MCF 10A (cell line): ENCODE data around the gene TMEM203. TPM values are rescaled to one million over a fixed set of nuclear protein-coding genes. Genes with fewer than 3 reads are reported as not detected.

Experiments used
- BruUV-seq: library from RNA; stranded (reverse); fragments of 400-500 nt; replicated peaks from 2 replicates; lab custom pipeline; 2021; lab: Mats Ljungman, UMichigan
- CTCF ChIA-PET: fragments of 300-600 bp; sonication (Branson Sonifier 250); formaldehyde crosslinking; extraction: SDS; loops from one replicate; lab custom pipeline; 2021; ENCODE audit warnings: antibody characterized with exemption, inconsistent platforms; lab: Yijun Ruan, JAX
- POLR2A ChIA-PET: fragments of 300-600, 350-650 bp; sonication (Branson Sonifier 250); formaldehyde crosslinking; extraction: SDS; loops from one replicate; lab custom pipeline; 2020; ENCODE audit warnings: antibody characterized with exemption, inconsistent platforms; lab: Yijun Ruan, JAX
- DNase-seq: peaks from one replicate; pipeline ENCODE4 v3.0.0-alpha.2; 2018; ENCODE audit not compliant: unreplicated experiment
- H3K27ac Mint-ChIP-seq: one replicate; pipeline ENCODE4 v1.8.0; 2022; ENCODE audit warnings: mild to moderate bottlenecking, low read depth, mixed read lengths; ENCODE audit not compliant: unreplicated experiment
- H3K27me3 Mint-ChIP-seq: one replicate; pipeline ENCODE4 v1.8.0; 2022; ENCODE audit warnings: mixed read lengths; ENCODE audit not compliant: insufficient read depth, unreplicated experiment
- H3K36me3 Mint-ChIP-seq: one replicate; pipeline ENCODE4 v1.8.0; 2022; ENCODE audit warnings: mild to moderate bottlenecking, moderate library complexity, mixed read lengths; ENCODE audit not compliant: insufficient read depth, unreplicated experiment
- H3K4me1 Mint-ChIP-seq: one replicate; pipeline ENCODE4 v1.8.0; 2022; ENCODE audit warnings: mixed read lengths; ENCODE audit not compliant: insufficient read depth, unreplicated experiment
- H3K4me3 Mint-ChIP-seq: one replicate; pipeline ENCODE4 v1.8.0; 2022; ENCODE audit warnings: mild to moderate bottlenecking, moderate library complexity, mixed read lengths; ENCODE audit not compliant: unreplicated experiment
- H3K9me3 Mint-ChIP-seq: one replicate; pipeline ENCODE4 v1.8.0; 2022; ENCODE audit warnings: mixed read lengths; ENCODE audit not compliant: unreplicated experiment
- intact Hi-C: fragments of 100-400 bp; cut with micrococcal nuclease; formaldehyde crosslinking; loops from 2 replicates; pipeline ENCODE4 v1.14.1; 2022
- total RNA-seq: library from RNA; stranded (reverse); gene quantifications from 2 replicates; pipeline ENCODE4 v1.2.3, GENCODE V29; 2022
- TF ChIP-seq, protein P1 (sequence below): fragments of 200-600 bp; IDR thresholded peaks from one replicate; pipeline ENCODE4 v1.8.0; 2022; ENCODE audit warnings: antibody characterized with exemption, mild to moderate bottlenecking; ENCODE audit not compliant: unreplicated experiment

The TMEM203 gene
- total RNA-seq, 1 experiment from 2014 or later, result 31.4 TPM

DNA sequence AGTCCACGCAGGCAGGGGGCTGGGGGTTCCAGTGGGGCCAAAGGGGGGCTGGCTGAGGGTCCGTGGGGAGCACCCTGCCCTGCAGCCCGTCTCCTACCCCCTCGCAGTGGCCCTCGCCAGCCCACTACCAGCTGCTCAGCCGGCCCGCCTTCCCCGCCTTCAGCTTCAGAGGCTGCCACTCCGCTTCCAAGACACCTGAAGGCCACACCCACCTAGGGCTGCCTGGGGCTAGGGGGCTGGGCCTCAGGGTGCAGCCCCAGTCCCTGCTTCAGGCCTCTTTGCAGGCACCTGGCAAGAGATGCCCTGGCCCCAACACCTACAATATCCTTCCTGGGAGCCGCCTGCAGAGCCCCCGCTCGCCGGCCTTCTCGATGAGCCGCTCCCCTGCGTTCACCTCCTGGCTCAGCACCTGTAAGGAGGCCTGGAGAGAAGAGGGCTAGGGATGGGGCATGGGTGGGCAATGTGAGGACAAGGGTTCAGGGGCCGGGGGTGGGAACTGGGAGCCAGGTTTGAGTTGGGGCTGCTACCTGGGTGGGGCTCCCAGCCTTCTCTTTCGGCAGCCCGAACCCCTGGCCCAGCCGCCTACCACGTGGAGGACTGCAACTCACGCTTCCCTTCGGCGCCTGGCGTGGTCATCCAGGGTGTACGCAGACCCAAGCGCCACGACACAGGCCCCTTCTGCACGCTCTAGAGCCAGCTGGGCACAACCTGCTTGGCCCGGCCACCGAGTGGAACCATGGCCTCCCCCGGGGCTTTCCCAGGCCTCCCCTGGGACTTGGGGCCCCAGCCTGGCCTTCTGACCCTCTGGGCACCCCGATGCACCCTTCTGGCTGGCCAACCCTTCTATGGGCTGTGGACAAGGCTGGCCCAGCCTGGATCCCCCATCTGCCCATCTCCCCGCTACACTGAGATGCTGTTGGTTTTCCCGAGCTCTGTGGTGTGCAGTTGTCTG is 47.4 kb upstream of the TMEM203 start:
- no TSS peak for BruUV-seq
- ChIA-PET CTCF (interaction anchor here (0.6 to 2.2 kb wide), 3 partner anchors 9 to 558 kb away, joined by 4 to 11 read pairs (median 8); no protein-coding TSS in a partner anchor), POLR2A (interaction anchor here (2.4 to 5.6 kb wide), 2 partner anchors 9 to 30 kb away, joined by 6 to 118 read pairs; partner anchors contain the start of gene TUBB4B)
- H3K27ac Mint-ChIP-seq, result no peak overlapping the region
- no peaks in the 10 kb centered on the region for H3K9me3 Mint-ChIP-seq
- H3K4me3 Mint-ChIP-seq, result no peak overlapping the region
- no peaks in the 10 kb centered on the region for H3K4me1 Mint-ChIP-seq
- intact Hi-C loops, result no loop called here
- TF ChIP-seq, protein P1, sequence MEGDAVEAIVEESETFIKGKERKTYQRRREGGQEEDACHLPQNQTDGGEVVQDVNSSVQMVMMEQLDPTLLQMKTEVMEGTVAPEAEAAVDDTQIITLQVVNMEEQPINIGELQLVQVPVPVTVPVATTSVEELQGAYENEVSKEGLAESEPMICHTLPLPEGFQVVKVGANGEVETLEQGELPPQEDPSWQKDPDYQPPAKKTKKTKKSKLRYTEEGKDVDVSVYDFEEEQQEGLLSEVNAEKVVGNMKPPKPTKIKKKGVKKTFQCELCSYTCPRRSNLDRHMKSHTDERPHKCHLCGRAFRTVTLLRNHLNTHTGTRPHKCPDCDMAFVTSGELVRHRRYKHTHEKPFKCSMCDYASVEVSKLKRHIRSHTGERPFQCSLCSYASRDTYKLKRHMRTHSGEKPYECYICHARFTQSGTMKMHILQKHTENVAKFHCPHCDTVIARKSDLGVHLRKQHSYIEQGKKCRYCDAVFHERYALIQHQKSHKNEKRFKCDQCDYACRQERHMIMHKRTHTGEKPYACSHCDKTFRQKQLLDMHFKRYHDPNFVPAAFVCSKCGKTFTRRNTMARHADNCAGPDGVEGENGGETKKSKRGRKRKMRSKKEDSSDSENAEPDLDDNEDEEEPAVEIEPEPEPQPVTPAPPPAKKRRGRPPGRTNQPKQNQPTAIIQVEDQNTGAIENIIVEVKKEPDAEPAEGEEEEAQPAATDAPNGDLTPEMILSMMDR, result no peak
- DNase-seq, result no peak
- peaks cover 21% of the 10 kb centered on the region for H3K36me3 Mint-ChIP-seq
- no peaks in the 10 kb centered on the region for H3K27me3 Mint-ChIP-seq

DNA sequence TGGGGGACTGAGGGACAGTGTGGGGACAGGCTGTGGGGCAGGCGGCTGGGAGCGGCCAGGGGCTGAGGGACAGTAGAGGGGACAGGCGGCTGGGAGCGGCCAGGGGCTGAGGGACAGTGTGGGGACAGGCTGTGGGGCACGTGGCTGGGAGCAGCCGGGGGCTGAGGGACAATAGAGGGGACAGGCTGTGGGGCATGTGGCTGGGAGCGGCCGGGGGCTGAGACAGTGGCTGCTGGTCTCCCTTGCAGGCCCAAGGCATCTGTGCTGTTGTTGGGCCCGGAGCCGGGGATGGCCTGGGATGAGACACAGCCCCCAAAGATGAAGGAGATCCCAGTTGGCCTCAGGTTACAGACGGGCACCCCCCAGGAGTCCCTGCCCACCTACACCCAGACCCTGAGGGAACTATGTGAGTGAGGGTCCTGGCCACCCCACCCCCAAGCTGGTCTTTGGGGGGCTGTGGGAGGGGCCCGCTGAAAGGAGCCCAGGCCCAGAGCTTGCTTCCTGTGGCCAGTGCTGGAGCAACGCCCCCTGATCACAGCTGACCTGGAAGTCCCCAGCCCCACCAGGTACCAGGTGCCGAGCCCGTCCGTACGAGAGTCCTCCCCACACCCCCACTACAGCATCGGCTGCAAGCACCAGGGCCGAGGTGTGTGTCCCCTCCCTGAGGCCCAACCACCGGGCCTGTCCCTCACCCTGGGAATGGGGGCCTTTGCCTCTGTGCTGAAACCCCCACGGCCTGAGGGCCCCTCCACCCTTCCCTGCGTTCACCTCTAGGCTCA is 46.2 kb upstream of the TMEM203 start:
- H3K27me3 Mint-ChIP-seq, result no peaks in the 10 kb centered on the region
- no peak overlapping the region for H3K4me3 Mint-ChIP-seq
- TF ChIP-seq, protein P1, result no peak
- peaks cover 10% of the 10 kb centered on the region for H3K36me3 Mint-ChIP-seq
- no TSS peak for BruUV-seq
- no peaks in the 10 kb centered on the region for H3K4me1 Mint-ChIP-seq
- DNase-seq, result no peak
- POLR2A ChIA-PET, result interaction anchor here (5.6 kb wide), 1 partner anchor 8 kb away, joined by 118 read pairs; the partner anchor contains the start of gene TUBB4B
- intact Hi-C loops, result no loop called here
- H3K27ac Mint-ChIP-seq, result no peak overlapping the region
- CTCF ChIA-PET, result no interaction called here
- H3K9me3 Mint-ChIP-seq, result no peaks in the 10 kb centered on the region

DNA sequence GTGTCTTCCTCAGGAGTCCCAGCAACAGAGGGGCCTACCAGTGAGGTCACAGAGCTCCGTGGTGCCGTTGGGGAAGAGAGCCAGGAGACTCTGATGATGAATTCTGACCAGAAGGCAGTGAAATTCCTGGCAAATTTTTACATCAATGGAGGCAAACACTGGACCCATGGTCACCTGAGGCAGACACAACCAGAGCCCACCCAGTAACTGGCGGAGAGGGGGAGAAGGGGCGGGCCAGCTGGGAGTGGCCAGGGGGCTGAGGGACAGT is 45.7 kb upstream of the TMEM203 start, which contains the start of gene STPG3:
Gene STPG3 (plus strand): TSS at position 93 of the 268 bp plus-strand sequence. CDS start 1 bp downstream, at position 94.
- ChIA-PET POLR2A (no interaction called here), CTCF (interaction anchor here (0.6 kb wide), 1 partner anchor 10 kb away, joined by 4 read pairs; no protein-coding TSS in a partner anchor)
- no peaks in the 10 kb centered on the region for H3K4me1 Mint-ChIP-seq
- intact Hi-C loops, result no loop called here
- TF ChIP-seq, protein P1, result no peak
- no peak within 1 kb of the TSS for H3K4me3 Mint-ChIP-seq
- no peak for DNase-seq
- no peak within 1 kb of the TSS for H3K27ac Mint-ChIP-seq
- BruUV-seq, result no TSS peak
- H3K36me3 Mint-ChIP-seq, result peaks cover 7% of the 10 kb centered on the region
- H3K9me3 Mint-ChIP-seq, result no peaks in the 10 kb centered on the region
- no peaks in the 10 kb centered on the region for H3K27me3 Mint-ChIP-seq
